WERI-Rb-1 (cell line): Measurements from ENCODE around the gene ACR.

Experiments
- DNase-seq: peaks from one replicate; pipeline ENCODE4 v3.0.0-alpha.2; 2020
- H3K27ac ChIP-seq: fragments of 250-450 bp; sonication (Bioruptor Pico); 2 replicates; pipeline ENCODE4 v1.5.1; 2020; ENCODE audit warnings: mild to moderate bottlenecking, moderate library complexity
- H3K27me3 ChIP-seq: fragments of 250-450 bp; sonication (Bioruptor Pico); 2 replicates; pipeline ENCODE4 v1.5.1; 2021; ENCODE audit warnings: mild to moderate bottlenecking, low read depth, moderate library complexity; ENCODE audit not compliant: insufficient read depth, severe bottlenecking
- H3K36me3 ChIP-seq: fragments of 250-450 bp; sonication (Bioruptor Pico); 2 replicates; pipeline ENCODE4 v1.5.1; 2020; ENCODE audit warnings: mild to moderate bottlenecking, moderate library complexity
- H3K4me3 ChIP-seq: 2 replicates; pipeline ENCODE4 v1.5.1; 2011; ENCODE audit warnings: low read depth, mild to moderate bottlenecking, control low read depth, low read length
- H3K9me3 ChIP-seq: fragments of 250-450 bp; sonication (Bioruptor Pico); 2 replicates; pipeline ENCODE4 v1.5.1; 2021; ENCODE audit warnings: mild to moderate bottlenecking, moderate library complexity; ENCODE audit not compliant: severe bottlenecking
- CTCF ChIP-seq: IDR thresholded peaks from 2 replicates; pipeline ENCODE4 v1.5.1; 2011; ENCODE audit warnings: low read depth, mild to moderate bottlenecking, control low read depth, inconsistent platforms, low read length

The ACR gene

DNA sequence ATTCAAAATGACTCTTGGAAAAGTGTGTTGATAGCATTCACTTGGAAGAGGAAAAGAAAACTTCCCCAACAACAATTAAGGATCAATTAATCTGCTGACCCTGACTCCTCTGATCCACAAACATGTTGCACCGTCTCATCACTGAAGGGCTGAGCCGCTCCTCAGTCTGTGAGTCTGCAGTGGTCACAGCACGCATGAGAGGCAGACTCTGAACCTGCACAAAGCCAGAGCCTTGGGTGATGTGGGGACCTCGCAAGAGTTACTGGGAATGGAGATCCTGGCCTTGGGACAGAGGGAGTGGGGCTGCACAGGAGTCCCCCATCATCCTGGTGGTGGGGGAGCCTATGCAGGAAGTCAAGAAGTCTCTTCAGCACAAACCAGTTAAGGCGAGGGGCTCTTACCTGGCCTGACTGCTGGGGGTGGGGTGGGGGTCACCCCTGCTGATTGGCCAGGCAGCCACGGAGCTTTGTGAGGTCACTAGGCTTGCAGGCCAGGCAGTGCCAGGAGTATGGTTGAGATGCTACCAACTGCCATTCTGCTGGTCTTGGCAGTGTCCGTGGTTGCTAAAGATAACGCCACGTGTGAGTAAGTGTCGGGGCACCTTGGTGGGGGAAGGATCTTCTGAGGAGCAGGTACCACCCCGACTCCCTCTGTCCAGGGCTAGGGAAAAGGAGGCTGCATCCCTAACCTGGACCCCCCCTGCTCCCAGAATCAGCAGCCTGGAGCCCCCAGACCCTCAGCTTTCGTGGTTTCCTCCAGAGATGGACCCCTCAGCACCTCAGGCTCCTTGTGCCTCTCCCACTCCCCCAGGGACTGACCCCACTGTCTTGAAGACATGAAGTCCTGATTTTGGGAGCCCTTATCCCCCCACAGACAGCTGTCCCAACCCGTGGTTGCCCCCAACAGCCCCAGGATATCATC lies at the start of gene ACR:
ACR (plus strand) TSS at position 477 of the 921 bp plus-strand sequence; CDS start at position 509, 32 bp downstream.
- TF ChIP-seq CTCF = no peak
- Histone ChIP-seq H3K9me3 (no peaks in the 10 kb centered on the region), H3K4me3 (no peak within 1 kb of the TSS), H3K27ac (no peak within 1 kb of the TSS), H3K27me3 (no peaks in the 10 kb centered on the region), H3K36me3 (no peaks in the 10 kb centered on the region)
- no peak for DNase-seq

- no peak overlapping the region for H3K27ac ChIP-seq
- H3K27me3 ChIP-seq = no peaks in the 10 kb centered on the region
- no peaks in the 10 kb centered on the region for H3K9me3 ChIP-seq
- H3K4me3 ChIP-seq = no peak overlapping the region
- no peak for TF ChIP-seq CTCF
- peak; percentile 4 for DNase-seq
- no peaks in the 10 kb centered on the region for H3K36me3 ChIP-seq
Measured at GRCh38 chr22:50688448-50688847, 49.6 kb upstream of the ACR start.

DNA sequence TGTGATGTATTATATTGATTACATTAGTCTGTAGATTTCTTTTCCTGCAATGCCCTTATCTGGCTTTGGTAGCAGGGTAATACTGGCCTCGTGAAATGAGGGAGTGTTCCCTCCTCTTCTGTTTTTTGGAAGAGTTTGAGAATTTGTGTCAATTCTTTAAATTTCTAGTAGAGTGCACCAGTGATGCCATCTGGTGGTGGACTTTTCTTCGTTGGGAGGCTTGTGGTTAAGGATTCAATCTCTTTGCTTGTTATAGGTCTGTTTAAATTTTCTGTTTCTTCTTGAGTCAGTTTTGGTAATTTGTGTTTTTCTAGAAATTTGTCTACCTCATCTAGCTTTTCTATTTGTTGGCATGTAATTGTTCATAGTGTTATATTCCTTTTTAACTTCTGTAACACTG lies 46.5 kb upstream of the ACR start:
- no peaks in the 10 kb centered on the region for H3K9me3 ChIP-seq
- TF ChIP-seq CTCF = peak; percentile 58
- H3K4me3 ChIP-seq = no peak overlapping the region
- DNase-seq = peak; percentile 15
- no peaks in the 10 kb centered on the region for H3K27me3 ChIP-seq
- no peaks in the 10 kb centered on the region for H3K36me3 ChIP-seq
- no peak overlapping the region for H3K27ac ChIP-seq

- no peak overlapping the region for H3K4me3 ChIP-seq
- H3K36me3 ChIP-seq = no peaks in the 10 kb centered on the region
- DNase-seq = no peak
- H3K27ac ChIP-seq = no peak overlapping the region
- H3K9me3 ChIP-seq = no peaks in the 10 kb centered on the region
- H3K27me3 ChIP-seq = no peaks in the 10 kb centered on the region
- no peak for TF ChIP-seq CTCF
Measured at GRCh38 chr22:50693462-50693861, 44.5 kb upstream of the ACR start.

GRCh38 chr22:50694099-50694605 lies 43.9 kb upstream of the ACR start:
- no peaks in the 10 kb centered on the region for H3K9me3 ChIP-seq
- no peak for TF ChIP-seq CTCF
- H3K36me3 ChIP-seq = no peaks in the 10 kb centered on the region
- H3K4me3 ChIP-seq = no peak overlapping the region
- H3K27me3 ChIP-seq = no peaks in the 10 kb centered on the region
- no peak overlapping the region for H3K27ac ChIP-seq
- no peak for DNase-seq
